Kidney glomerular epithelial cell (primary cell): Measurements from ENCODE around the gene RSPH3.

Experiments
- DNase-seq: peaks from one replicate; lab custom pipeline; 2025; lab: John Stamatoyannopoulos, UW

RSPH3 gene

DNA sequence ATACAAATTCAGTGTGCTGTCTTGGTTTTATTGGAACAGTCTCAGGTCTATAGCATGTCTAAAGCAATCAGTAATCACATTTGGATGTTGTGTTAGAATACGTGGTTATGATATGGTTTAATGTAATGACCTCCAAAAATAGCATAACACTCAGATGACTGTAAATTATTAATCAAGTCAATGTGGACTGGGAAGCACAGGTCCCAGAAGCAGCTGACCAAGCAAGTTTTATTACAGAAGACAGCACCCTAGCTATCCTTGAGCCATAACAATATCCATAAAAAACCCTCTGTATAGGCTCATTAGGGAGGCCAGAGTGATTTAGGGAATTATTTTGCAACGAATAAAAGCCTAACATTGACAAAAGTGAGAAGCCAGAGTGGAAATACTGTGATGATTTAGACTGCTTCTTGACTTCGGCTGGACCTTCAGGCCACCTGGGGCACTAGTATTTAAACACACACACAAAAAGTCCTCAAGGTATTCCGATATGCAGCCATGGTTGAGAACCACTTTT is 66.9 kb downstream of the RSPH3 start:
- no peak for DNase-seq

DNA sequence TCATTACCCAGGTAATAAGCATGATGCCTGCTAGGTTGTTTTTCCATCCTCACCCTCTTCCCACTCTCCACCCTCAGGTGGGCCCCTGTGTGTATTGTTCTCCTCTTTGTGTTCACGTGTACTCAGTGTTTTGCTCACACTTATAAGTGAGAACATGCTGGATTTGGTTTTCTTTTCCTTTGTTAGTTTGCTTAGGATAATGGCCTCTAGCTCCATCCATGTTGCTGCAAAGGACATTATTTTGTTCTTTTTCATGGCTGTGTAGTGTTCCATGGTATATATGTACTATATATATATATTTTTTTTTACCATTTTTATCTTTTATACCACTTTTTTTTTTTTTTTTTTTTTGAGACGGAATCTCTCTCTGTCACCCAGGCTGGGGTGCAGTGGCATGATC is 71.9 kb downstream of the RSPH3 start:
- no peak for DNase-seq

DNA sequence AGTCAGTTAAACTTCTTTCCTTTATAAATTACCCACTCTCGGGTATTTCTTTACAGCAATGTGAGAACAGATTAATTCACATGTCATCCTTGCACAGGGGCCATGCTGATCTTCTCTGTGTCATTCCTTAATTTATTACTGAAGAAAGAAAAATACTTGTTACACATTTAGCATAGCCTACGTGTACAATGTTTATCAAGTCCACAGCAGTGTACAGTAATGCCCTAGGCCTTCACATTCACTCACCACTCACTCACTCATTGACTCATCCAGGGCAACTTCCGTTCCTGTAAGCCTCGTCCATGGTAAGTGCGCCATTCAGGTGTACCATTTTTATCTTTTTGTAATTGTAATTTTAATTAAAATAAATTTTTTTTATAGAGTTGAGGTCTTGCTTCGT is 73.6 kb downstream of the RSPH3 start:
- DNase-seq: peak; percentile 45

DNA sequence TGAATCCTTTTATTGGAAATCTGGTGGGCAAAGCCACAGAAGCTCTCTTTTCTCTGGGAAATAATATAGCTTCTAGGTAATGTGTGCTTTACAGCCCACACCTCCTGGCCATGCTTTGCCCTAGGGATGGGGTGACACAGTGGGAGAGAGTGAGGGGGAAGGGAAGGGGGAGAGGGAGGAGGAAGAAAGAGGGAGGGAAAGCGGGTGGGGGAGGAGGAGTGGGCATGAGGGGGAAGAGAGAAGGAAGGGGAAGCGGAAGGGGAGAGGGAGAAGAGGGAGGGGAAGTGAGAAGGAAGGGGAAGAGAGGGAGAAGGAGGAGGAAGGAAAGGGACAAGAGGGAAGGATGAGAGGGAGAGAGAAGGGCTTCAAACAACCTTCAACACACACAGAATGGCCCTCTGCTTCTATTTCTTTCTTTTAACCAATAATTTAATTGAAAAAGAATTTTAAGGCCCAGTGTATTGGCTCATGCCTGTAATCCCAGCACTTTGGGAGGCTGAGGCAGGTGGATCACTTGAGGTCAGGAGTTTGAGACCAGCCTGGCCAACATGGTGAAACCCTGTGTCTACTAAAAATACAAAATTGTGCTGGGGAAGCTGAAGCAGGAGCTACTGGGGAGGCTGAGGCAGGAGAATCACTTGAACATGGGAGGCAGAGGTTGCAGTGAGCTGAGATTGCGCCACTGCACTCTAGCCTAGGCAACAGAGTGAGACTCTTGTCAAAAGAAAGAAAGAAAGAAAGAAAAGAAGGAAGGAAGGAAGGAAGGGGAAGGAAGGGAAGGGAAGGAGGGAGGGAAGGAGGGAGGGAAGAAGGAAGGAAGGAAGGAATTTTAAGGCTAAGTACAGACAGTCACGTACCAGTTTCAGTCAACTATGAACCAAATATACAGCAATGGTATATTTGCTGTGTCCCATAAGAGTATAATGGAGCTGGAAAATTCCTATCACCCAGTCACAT is 75.2 kb downstream of the RSPH3 start:
- no peak for DNase-seq

- DNase-seq: no peak
Measured at GRCh38 chr6:158923805-158924498, 76.0 kb downstream of the RSPH3 start.
